Stimulated activated memory B cell treated with anti-CD40 and anti-IgM and Interleukin-4, amounts not matched to agents 10 μg/mL and 1 μg/mL and 100 μg/mL, for 72 hours (primary cell): ENCODE data around the gene DDIAS.
A peak's percentile ranks its signal among the peaks of the same experiment; 100 is the strongest.

ENCODE experiments used
- ATAC-seq: fragments of 150-1000 bp; cut with Tn5 transposase; 2 replicates; pipeline ENCODE4 v1.10.0; 2021
- H3K27ac Mint-ChIP-seq: one replicate; pipeline ENCODE4 v1.8.0; 2022; ENCODE audit warnings: mild to moderate bottlenecking, mixed read lengths
- H3K27me3 Mint-ChIP-seq: one replicate; pipeline ENCODE4 v1.8.0; 2022; ENCODE audit warnings: mixed read lengths
- H3K36me3 Mint-ChIP-seq: one replicate; pipeline ENCODE4 v1.8.0; 2022; ENCODE audit warnings: mixed read lengths
- H3K4me1 Mint-ChIP-seq: one replicate; pipeline ENCODE4 v1.8.0; 2022; ENCODE audit warnings: mixed read lengths
- H3K4me3 Mint-ChIP-seq: one replicate; pipeline ENCODE4 v1.8.0; 2022; ENCODE audit warnings: mild to moderate bottlenecking, moderate library complexity, mixed read lengths
- H3K9me3 Mint-ChIP-seq: one replicate; pipeline ENCODE4 v1.8.0; 2022; ENCODE audit warnings: mixed read lengths

The DDIAS gene

GRCh38 chr11:82872377-82873150, 29.0 kb upstream of the DDIAS start:
- H3K4me1 Mint-ChIP-seq, result peaks cover 26% of the 10 kb centered on the region
- peaks cover 13% of the 10 kb centered on the region for H3K36me3 Mint-ChIP-seq
- H3K4me3 Mint-ChIP-seq, result no peak overlapping the region
- no peak overlapping the region for H3K27ac Mint-ChIP-seq
- H3K9me3 Mint-ChIP-seq, result peaks cover 4% of the 10 kb centered on the region
- H3K27me3 Mint-ChIP-seq, result no peaks in the 10 kb centered on the region
- ATAC-seq, result no peak

- Mint-ChIP-seq H3K27me3 (no peaks in the 10 kb centered on the region), H3K4me3 (no peak overlapping the region), H3K36me3 (peaks cover 21% of the 10 kb centered on the region), H3K9me3 (peaks cover 7% of the 10 kb centered on the region), H3K4me1 (peaks cover 23% of the 10 kb centered on the region), H3K27ac (no peak overlapping the region)
- ATAC-seq, result no peak
These were observed 27.6 kb upstream of the DDIAS start for GRCh38 chr11:82873919-82874333.

GRCh38 chr11:82874646-82875523, 26.7 kb upstream of the DDIAS start:
- Mint-ChIP-seq H3K4me3 (no peak overlapping the region), H3K36me3 (peaks cover 31% of the 10 kb centered on the region), H3K27me3 (no peaks in the 10 kb centered on the region), H3K9me3 (peaks cover 10% of the 10 kb centered on the region), H3K27ac (no peak overlapping the region), H3K4me1 (peaks cover 21% of the 10 kb centered on the region)
- no peak for ATAC-seq

- ATAC-seq, result no peak
- Mint-ChIP-seq H3K9me3 (peaks cover 3% of the 10 kb centered on the region), H3K4me1 (peaks cover 18% of the 10 kb centered on the region), H3K4me3 (no peak overlapping the region), H3K36me3 (peaks cover 51% of the 10 kb centered on the region), H3K27ac (no peak overlapping the region), H3K27me3 (no peaks in the 10 kb centered on the region)
These were observed 17.7 kb upstream of the DDIAS start for GRCh38 chr11:82883853-82884252.

- Mint-ChIP-seq H3K9me3 (no peaks in the 10 kb centered on the region), H3K4me1 (peaks cover 13% of the 10 kb centered on the region), H3K36me3 (peaks cover 12% of the 10 kb centered on the region), H3K27me3 (no peaks in the 10 kb centered on the region), H3K27ac (no peak overlapping the region), H3K4me3 (no peak overlapping the region)
- peak; percentile 43 for ATAC-seq
These were observed 12.2 kb upstream of the DDIAS start for GRCh38 chr11:82889133-82890001.

GRCh38 chr11:82890002-82890341, 11.6 kb upstream of the DDIAS start:
- Mint-ChIP-seq H3K27ac (no peak overlapping the region), H3K4me1 (peaks cover 13% of the 10 kb centered on the region), H3K36me3 (peaks cover 12% of the 10 kb centered on the region), H3K9me3 (no peaks in the 10 kb centered on the region), H3K27me3 (no peaks in the 10 kb centered on the region), H3K4me3 (no peak overlapping the region)
- no peak for ATAC-seq

GRCh38 chr11:82890936-82891335, 10.6 kb upstream of the DDIAS start:
- no peaks in the 10 kb centered on the region for H3K9me3 Mint-ChIP-seq
- peaks cover 20% of the 10 kb centered on the region for H3K36me3 Mint-ChIP-seq
- H3K27ac Mint-ChIP-seq, result no peak overlapping the region
- H3K27me3 Mint-ChIP-seq, result no peaks in the 10 kb centered on the region
- H3K4me3 Mint-ChIP-seq, result no peak overlapping the region
- peaks cover 22% of the 10 kb centered on the region for H3K4me1 Mint-ChIP-seq
- ATAC-seq, result no peak

- Mint-ChIP-seq H3K4me1 (peaks cover 24% of the 10 kb centered on the region), H3K27me3 (no peaks in the 10 kb centered on the region), H3K27ac (no peak overlapping the region), H3K4me3 (no peak overlapping the region), H3K9me3 (peaks cover 3% of the 10 kb centered on the region), H3K36me3 (peaks cover 16% of the 10 kb centered on the region)
- ATAC-seq, result no peak
These were observed 8.8 kb upstream of the DDIAS start for GRCh38 chr11:82892611-82893169.

GRCh38 chr11:82895437-82896091, 6.0 kb upstream of the DDIAS start:
- Mint-ChIP-seq H3K36me3 (peaks cover 15% of the 10 kb centered on the region), H3K4me3 (peak overlapping the region; percentile 2), H3K27me3 (no peaks in the 10 kb centered on the region), H3K9me3 (peaks cover 3% of the 10 kb centered on the region), H3K27ac (peak overlapping the region; percentile 81), H3K4me1 (peaks cover 44% of the 10 kb centered on the region)
- ATAC-seq, result peak; percentile 75

- ATAC-seq, result no peak
- Mint-ChIP-seq H3K27me3 (no peaks in the 10 kb centered on the region), H3K27ac (peak overlapping the region; percentile 81), H3K36me3 (peaks cover 15% of the 10 kb centered on the region), H3K4me3 (no peak overlapping the region), H3K4me1 (peaks cover 47% of the 10 kb centered on the region), H3K9me3 (peaks cover 3% of the 10 kb centered on the region)
These were observed 5.4 kb upstream of the DDIAS start for GRCh38 chr11:82896183-82896582.

- H3K27ac Mint-ChIP-seq, result no peak overlapping the region
- H3K4me3 Mint-ChIP-seq, result peak overlapping the region; percentile 24
- H3K9me3 Mint-ChIP-seq, result peaks cover 3% of the 10 kb centered on the region
- H3K27me3 Mint-ChIP-seq, result no peaks in the 10 kb centered on the region
- peaks cover 15% of the 10 kb centered on the region for H3K36me3 Mint-ChIP-seq
- peaks cover 54% of the 10 kb centered on the region for H3K4me1 Mint-ChIP-seq
- ATAC-seq, result no peak
These were observed 3.3 kb upstream of the DDIAS start for GRCh38 chr11:82898241-82898640.

GRCh38 chr11:82899186-82899820, 2.2 kb upstream of the DDIAS start:
- no peaks in the 10 kb centered on the region for H3K27me3 Mint-ChIP-seq
- H3K36me3 Mint-ChIP-seq, result peaks cover 15% of the 10 kb centered on the region
- H3K27ac Mint-ChIP-seq, result peak overlapping the region; percentile 90
- ATAC-seq, result no peak
- H3K4me1 Mint-ChIP-seq, result peaks cover 54% of the 10 kb centered on the region
- H3K4me3 Mint-ChIP-seq, result peak overlapping the region; percentile 98
- H3K9me3 Mint-ChIP-seq, result peaks cover 3% of the 10 kb centered on the region

GRCh38 chr11:82899957-82900276, 1.6 kb upstream of the DDIAS start:
- no peak for ATAC-seq
- peaks cover 54% of the 10 kb centered on the region for H3K4me1 Mint-ChIP-seq

More at GRCh38 chr11:82899957-82900276, 1.6 kb upstream of the DDIAS start:
- no peaks in the 10 kb centered on the region for H3K27me3 Mint-ChIP-seq
- H3K36me3 Mint-ChIP-seq, result peaks cover 15% of the 10 kb centered on the region
- H3K9me3 Mint-ChIP-seq, result peaks cover 3% of the 10 kb centered on the region
- H3K4me3 Mint-ChIP-seq, result peak overlapping the region; percentile 98
- peak overlapping the region; percentile 90 for H3K27ac Mint-ChIP-seq
